GM12878 (cell line): ENCODE data around the gene ERCC2. TPM values are rescaled to one million over a fixed set of nuclear protein-coding genes. Genes with fewer than 3 reads are reported as not detected.

Experiments
- ATAC-seq: fragments of 200-7000 bp; cut with Tn5 transposase; 3 replicates; pipeline ENCODE4 v1.9.1; 2020; ENCODE audit warnings: mild to moderate bottlenecking, moderate library complexity
- BruUV-seq: library from RNA; stranded (reverse); fragments of 400-500 nt; replicated peaks from 2 replicates; lab custom pipeline; 2021; lab: Mats Ljungman, UMichigan
- CTCF ChIA-PET: fragments of 300-600 bp; sonication (Branson Sonifier 250); formaldehyde crosslinking; extraction: SDS; loops from one replicate; lab custom pipeline; 2021; ENCODE audit warnings: inconsistent platforms; lab: Yijun Ruan, JAX
- POLR2A ChIA-PET: fragments of 350-600 bp; formaldehyde crosslinking; extraction: SDS; loops from one replicate; lab custom pipeline; 2021; ENCODE audit warnings: inconsistent platforms; lab: Charles Lee
- RAD21 ChIA-PET: fragments of 300-600 bp; sonication (Branson Sonifier 250); formaldehyde crosslinking; loops from one replicate; lab custom pipeline; 2023; ENCODE audit warnings: antibody characterized with exemption; ENCODE audit not compliant: unreplicated experiment; lab: Charles Lee
- SMC1A ChIA-PET: fragments of 300-600 bp; sonication (Branson Sonifier 250); formaldehyde crosslinking; loops from one replicate; lab custom pipeline; 2023; ENCODE audit not compliant: unreplicated experiment, uncharacterized antibody; lab: Charles Lee
- DNase-seq: peaks from one replicate; pipeline ENCODE4 v3.0.0-alpha.2; 2011; ENCODE audit warnings: low read depth, low spot score
- FAIRE-seq: peaks from 3 replicates; lab custom pipeline; 2011; peaks lifted over from hg19 to GRCh38; lab: Jason Lieb, UNC
- H2AFZ ChIP-seq: 2 replicates; pipeline ENCODE4 v1.6.0; 2011; ENCODE audit warnings: low read depth, low read length, control low read depth; ENCODE audit not compliant: control insufficient read depth
- H3K27ac ChIP-seq: 2 replicates; pipeline ENCODE4 v1.5.1; 2011; ENCODE audit warnings: control low read depth; ENCODE audit not compliant: control insufficient read depth, insufficient read depth
- H3K27me3 ChIP-seq, 2 experiments: replicated peaks in 1 of 2; 2 replicates each; pipeline versions ENCODE4 v1.6.0 to v1.6.1; 2011; ENCODE audit warnings: low read length in 1 of 2; ENCODE audit not compliant: control insufficient read depth in 2 of 2, insufficient read depth in 2 of 2
- H3K36me3 ChIP-seq, 2 experiments: 2 replicates each; pipeline ENCODE4 v1.5.1; 2011; ENCODE audit warnings: low read length in 1 of 2; ENCODE audit not compliant: control insufficient read depth in 2 of 2, insufficient read depth in 2 of 2
- H3K4me1 ChIP-seq: 2 replicates; pipeline ENCODE4 v1.6.1; 2011; ENCODE audit warnings: mild to moderate bottlenecking, low read length, moderate library complexity, mixed read lengths; ENCODE audit not compliant: control insufficient read depth, insufficient read depth
- H3K4me2 ChIP-seq: 2 replicates; pipeline ENCODE4 v1.6.0; 2011; ENCODE audit warnings: control low read depth; ENCODE audit not compliant: control insufficient read depth, insufficient read depth
- H3K4me3 ChIP-seq: fragments of 200-600 bp; sonication (generic); 2 replicates; pipeline ENCODE4 v1.5.1; 2016
- H3K79me2 ChIP-seq: 2 replicates; pipeline ENCODE4 v1.6.0; 2011; ENCODE audit warnings: low read length; ENCODE audit not compliant: control insufficient read depth, insufficient read depth
- H3K9ac ChIP-seq: 2 replicates; pipeline ENCODE4 v1.8.0; 2011; ENCODE audit warnings: low read length, control low read depth, mixed read lengths; ENCODE audit not compliant: control insufficient read depth, insufficient read depth
- H3K9me3 ChIP-seq: replicated peaks from 3 replicates; pipeline ENCODE4 v1.5.1; 2011; ENCODE audit warnings: mild to moderate bottlenecking, low read length; ENCODE audit not compliant: control insufficient read depth, insufficient read depth
- H4K20me1 ChIP-seq: 2 replicates; pipeline ENCODE4 v1.6.0; 2011; ENCODE audit not compliant: control insufficient read depth, insufficient read depth
- CEBPB ChIP-seq, 2 experiments: fragments of 150-350 bp in 1 of 2; IDR thresholded peaks; 2 replicates each; pipeline ENCODE4 v1.6.1; 2012 to 2014; ENCODE audit warnings: low read depth in 2 of 2, low read length in 2 of 2, borderline replicate concordance in 1 of 2, inconsistent platforms in 1 of 2
- NFYA ChIP-seq: IDR thresholded peaks from 2 replicates; pipeline ENCODE4 v1.6.1; 2011; ENCODE audit warnings: low read depth, mild to moderate bottlenecking, low read length, improper control_type of control experiment, borderline replicate concordance
- NR2C2 ChIP-seq: IDR thresholded peaks from 2 replicates; pipeline ENCODE4 v1.6.1; 2011; ENCODE audit warnings: borderline replicate concordance, low read depth; ENCODE audit not compliant: control insufficient read depth, insufficient read length
- POLR2A ChIP-seq: IDR thresholded peaks from 2 replicates; pipeline ENCODE4 v1.6.1; 2011; ENCODE audit warnings: low read depth, mild to moderate bottlenecking, low read length
- SPI1 ChIP-seq: IDR thresholded peaks from 2 replicates; pipeline ENCODE4 v1.6.1; 2011; ENCODE audit warnings: low read depth, mild to moderate bottlenecking, low read length, moderate library complexity, borderline replicate concordance; ENCODE audit not compliant: insufficient read depth
- SRF ChIP-seq, 2 experiments: IDR thresholded peaks; 2 replicates each; pipeline ENCODE4 v1.6.1; 2011; ENCODE audit warnings: low read depth in 2 of 2, low read length in 2 of 2, mild to moderate bottlenecking in 1 of 2, moderate library complexity in 1 of 2
- TARDBP ChIP-seq: IDR thresholded peaks from 2 replicates; pipeline ENCODE4 v1.6.1; 2016; ENCODE audit warnings: borderline replicate concordance
- ZNF217 ChIP-seq: fragments of 450-650 bp; IDR thresholded peaks from 2 replicates; pipeline ENCODE4 v1.6.1; 2017; ENCODE audit warnings: antibody characterized with exemption, mild to moderate bottlenecking
- ZSCAN29 ChIP-seq: fragments of 450-650 bp; IDR thresholded peaks from 2 replicates; pipeline ENCODE4 v1.6.1; 2017; ENCODE audit warnings: mild to moderate bottlenecking, moderate library complexity
- WGBS: methylation state at CpG from one replicate; pipeline ENCODE4 v1.1.6; 2016; ENCODE audit warnings: low lambda C conversion rate; ENCODE audit not compliant: insufficient replicate concordance, insufficient coverage; ENCODE audit errors: missing lambda C conversion rate; 5-methylcytosine and 5-hydroxymethylcytosine counted together
- in situ Hi-C: fragments of 300-500 bp; cut with MboI; formaldehyde crosslinking; loops from 9 replicates; pipeline ENCODE4 v1.14.3; 2018; ENCODE audit warnings: mixed read lengths
- intact Hi-C: fragments of 100-400 bp; cut with micrococcal nuclease; formaldehyde crosslinking; loops from one replicate; pipeline ENCODE4 v1.14.2; 2022; ENCODE audit not compliant: unreplicated experiment
- polyA plus RNA-seq, 11 experiments: library from polyadenylated mRNA; depleted of rRNA in 4 of 11; unstranded in 6 of 11; stranded (reverse) in 5 of 11; fragments of >200 nt; fragmentation: Nextera tagmentation in 4 of 11; fragmentation: Illumina TruSeq in 1 of 11; extraction: Ambion mirVana in 4 of 11; extraction: Trizol in 1 of 11; gene quantifications; 1 replicate in 1 of 11; 2 replicates in 10 of 11; pipeline versions ENCODE4 v1.2.1 to v1.2.3, GENCODE V29; 2011 to 2016; ENCODE audit warnings: inconsistent platforms in 2 of 11, missing spikeins in 2 of 11, low read depth in 1 of 11
- total RNA-seq, 4 experiments: library from RNA; depleted of rRNA in 3 of 4; stranded (reverse); fragments of >200 nt in 3 of 4; fragmentation: Illumina TruSeq in 1 of 4; extraction: Trizol in 1 of 4; gene quantifications; 2 replicates each; pipeline versions ENCODE4 v1.2.1 to v1.2.3, GENCODE V29; 2013 to 2021
- TF ChIP-seq, protein P1 (sequence below), 3 experiments: IDR thresholded peaks in 2 of 3; conservative IDR thresholded peaks in 1 of 3; 2 replicates each; pipeline ENCODE4 v1.5.1; 2011; ENCODE audit warnings: low read depth in 3 of 3, low read length in 3 of 3, mild to moderate bottlenecking in 3 of 3, control low read depth in 2 of 3, moderate library complexity in 2 of 3, inconsistent platforms in 1 of 3, mixed read lengths in 1 of 3; ENCODE audit not compliant: control insufficient read depth in 2 of 3, insufficient read depth in 1 of 3; ENCODE audit errors: extremely low read depth in 1 of 3

Gene ERCC2
- total and polyA plus RNA-seq, 10 of the 15 experiments (the other 5 are each of a cell fraction or from before 2014, with no cell fraction given), result 1.3 to 40.1 (median 15.6) TPM

DNA sequence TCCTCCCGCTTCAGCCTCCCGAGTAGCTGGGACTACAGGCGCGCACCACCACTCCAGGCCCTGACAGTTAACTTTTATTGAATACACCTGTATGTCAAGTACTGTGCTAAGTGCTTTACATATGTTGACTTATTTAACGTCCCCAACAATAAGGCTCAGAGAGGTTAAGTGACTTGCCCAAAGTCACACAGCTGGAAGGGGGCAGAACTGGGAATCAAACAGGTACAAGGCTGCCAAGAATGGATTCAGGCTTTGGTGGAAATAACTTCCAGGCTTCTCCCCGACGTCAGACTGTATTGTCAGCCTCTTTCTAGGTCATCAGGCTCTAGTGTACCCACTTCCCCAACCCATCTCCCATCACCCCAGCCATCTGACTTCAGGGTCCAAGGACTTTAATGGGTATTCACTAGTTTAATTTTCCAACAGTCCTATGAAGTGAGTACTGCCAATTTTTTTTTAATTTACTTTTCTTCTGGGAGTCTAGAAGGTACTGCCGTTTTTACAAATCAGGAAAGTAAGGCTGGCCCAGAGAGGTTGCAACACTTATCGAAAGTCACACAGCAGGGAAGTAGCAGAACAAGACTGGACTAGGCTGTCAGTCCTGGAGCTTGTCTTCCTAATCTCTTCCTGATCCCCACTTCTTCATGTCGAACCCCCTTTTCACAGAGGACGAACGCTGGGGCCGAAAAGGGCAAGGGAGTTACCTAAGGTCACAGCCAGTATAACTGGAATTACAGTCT is 42.8 kb downstream of the ERCC2 start (continued):
- no peak for TF ChIP-seq TARDBP
- no peak for TF ChIP-seq SPI1
- no peak for TF ChIP-seq ZNF217
- no peak for TF ChIP-seq NR2C2

DNA sequence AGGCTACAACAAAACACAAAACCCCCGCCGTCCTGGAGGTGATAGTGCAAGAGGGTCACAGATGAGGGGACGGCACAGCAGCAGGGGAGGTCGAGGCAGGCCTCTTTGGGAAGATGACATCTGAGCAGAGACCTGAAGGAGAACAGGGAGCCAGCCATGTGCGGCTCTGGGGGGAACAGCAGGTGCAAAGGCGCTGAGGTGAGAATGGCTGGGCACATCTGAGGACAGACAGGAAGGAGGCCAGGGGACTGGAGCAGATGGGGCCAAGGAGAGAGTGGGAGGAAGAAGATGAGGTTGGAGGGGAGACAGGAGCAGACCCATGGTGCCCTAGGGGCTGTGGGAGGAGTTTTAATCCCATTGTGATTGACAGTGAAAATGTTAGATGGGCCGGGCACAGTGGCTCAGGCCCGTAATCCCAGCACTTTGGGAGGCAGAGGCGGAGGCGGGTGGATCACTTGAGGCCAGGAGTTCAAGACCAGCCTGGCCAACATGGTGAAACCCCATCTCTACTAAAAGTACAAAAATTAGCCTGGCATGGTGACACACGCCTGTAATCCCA is 45.9 kb downstream of the ERCC2 start:
- in situ Hi-C loops, result no loop called here

More for the DNA sequence above, 45.9 kb downstream of the ERCC2 start:
- intact Hi-C loops, result no loop called here
- Histone ChIP-seq H3K9ac (no peak overlapping the region), H3K4me1 (no peaks in the 10 kb centered on the region), H3K79me2 (no peaks in the 10 kb centered on the region), H3K4me3 (no peak overlapping the region), H4K20me1 (no peaks in the 10 kb centered on the region), H3K4me2 (no peak overlapping the region), H2AFZ (no peak overlapping the region), H3K9me3 (no peaks in the 10 kb centered on the region), H3K27me3 (peaks cover 0 to 3% of the 10 kb centered on the region in 2 experiments; a peak in 1 of 4 replicates), H3K27ac (no peak overlapping the region), H3K36me3 (no peaks in the 10 kb centered on the region)
- ChIA-PET POLR2A (no interaction called here), RAD21 (no interaction called here), CTCF (no interaction called here), SMC1A (no interaction called here)
- BruUV-seq, result no TSS peak
- DNase-seq (no peak), FAIRE-seq (no peak), ATAC-seq (no peak)
- TF ChIP-seq SRF (IDR thresholded peaks at IDR 0.05; ENCODE audit: low read depth in 2 of 2, low read length in 2 of 2) (no peak), POLR2A (no peak), NFYA (no peak), CEBPB (IDR thresholded peaks at IDR 0.05; ENCODE audit: borderline replicate concordance in 1 of 2, low read depth in 2 of 2, low read length in 2 of 2) (no peak), ZSCAN29 (no peak)
- TF ChIP-seq, protein P1, sequence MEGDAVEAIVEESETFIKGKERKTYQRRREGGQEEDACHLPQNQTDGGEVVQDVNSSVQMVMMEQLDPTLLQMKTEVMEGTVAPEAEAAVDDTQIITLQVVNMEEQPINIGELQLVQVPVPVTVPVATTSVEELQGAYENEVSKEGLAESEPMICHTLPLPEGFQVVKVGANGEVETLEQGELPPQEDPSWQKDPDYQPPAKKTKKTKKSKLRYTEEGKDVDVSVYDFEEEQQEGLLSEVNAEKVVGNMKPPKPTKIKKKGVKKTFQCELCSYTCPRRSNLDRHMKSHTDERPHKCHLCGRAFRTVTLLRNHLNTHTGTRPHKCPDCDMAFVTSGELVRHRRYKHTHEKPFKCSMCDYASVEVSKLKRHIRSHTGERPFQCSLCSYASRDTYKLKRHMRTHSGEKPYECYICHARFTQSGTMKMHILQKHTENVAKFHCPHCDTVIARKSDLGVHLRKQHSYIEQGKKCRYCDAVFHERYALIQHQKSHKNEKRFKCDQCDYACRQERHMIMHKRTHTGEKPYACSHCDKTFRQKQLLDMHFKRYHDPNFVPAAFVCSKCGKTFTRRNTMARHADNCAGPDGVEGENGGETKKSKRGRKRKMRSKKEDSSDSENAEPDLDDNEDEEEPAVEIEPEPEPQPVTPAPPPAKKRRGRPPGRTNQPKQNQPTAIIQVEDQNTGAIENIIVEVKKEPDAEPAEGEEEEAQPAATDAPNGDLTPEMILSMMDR (IDR thresholded peaks at IDR 0.05 in 2 of 3, conservative IDR thresholded peaks at IDR 0.05 in 1 of 3; ENCODE audit: control insufficient read depth in 2 of 3, extremely low read depth in 1 of 3, insufficient read depth in 1 of 3, low read depth in 3 of 3, low read length in 3 of 3), result no peak
- 66% methylated on average over 10 of the region's 11 CpGs for WGBS
